ENCODE data around the gene FBXO38.

FBXO38 gene

DNA sequence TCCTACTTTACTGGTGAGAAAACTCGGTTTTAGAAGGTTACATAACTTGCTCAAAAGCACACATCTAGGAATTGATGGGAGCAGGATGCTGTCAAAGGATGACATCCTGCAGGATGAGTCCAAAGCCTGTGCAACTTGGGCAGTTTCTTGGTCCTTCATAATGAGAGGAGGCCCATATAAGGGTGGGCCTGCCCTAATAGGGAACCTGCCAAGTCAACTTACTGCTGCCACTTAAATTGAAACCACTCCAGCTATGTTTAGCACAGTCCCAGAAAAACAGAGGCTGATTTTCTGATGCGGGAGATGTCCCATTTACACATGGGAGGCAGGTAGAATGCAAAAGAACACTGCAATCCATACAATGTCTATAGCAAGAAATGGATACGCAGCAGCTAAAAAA lies 61.8 kb downstream of the FBXO38 start:
- no peaks in the 10 kb centered on the region for H3K4me1 ChIP-seq (ENCODE audit: insufficient read depth, low read length, severe bottlenecking)
- TF ChIP-seq EZH2 (IDR thresholded peaks at IDR 0.05; ENCODE audit: borderline replicate concordance, low read length) = no peak
- TF ChIP-seq, protein P1, sequence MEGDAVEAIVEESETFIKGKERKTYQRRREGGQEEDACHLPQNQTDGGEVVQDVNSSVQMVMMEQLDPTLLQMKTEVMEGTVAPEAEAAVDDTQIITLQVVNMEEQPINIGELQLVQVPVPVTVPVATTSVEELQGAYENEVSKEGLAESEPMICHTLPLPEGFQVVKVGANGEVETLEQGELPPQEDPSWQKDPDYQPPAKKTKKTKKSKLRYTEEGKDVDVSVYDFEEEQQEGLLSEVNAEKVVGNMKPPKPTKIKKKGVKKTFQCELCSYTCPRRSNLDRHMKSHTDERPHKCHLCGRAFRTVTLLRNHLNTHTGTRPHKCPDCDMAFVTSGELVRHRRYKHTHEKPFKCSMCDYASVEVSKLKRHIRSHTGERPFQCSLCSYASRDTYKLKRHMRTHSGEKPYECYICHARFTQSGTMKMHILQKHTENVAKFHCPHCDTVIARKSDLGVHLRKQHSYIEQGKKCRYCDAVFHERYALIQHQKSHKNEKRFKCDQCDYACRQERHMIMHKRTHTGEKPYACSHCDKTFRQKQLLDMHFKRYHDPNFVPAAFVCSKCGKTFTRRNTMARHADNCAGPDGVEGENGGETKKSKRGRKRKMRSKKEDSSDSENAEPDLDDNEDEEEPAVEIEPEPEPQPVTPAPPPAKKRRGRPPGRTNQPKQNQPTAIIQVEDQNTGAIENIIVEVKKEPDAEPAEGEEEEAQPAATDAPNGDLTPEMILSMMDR (IDR thresholded peaks at IDR 0.05; ENCODE audit: low read length) = no peak

DNA sequence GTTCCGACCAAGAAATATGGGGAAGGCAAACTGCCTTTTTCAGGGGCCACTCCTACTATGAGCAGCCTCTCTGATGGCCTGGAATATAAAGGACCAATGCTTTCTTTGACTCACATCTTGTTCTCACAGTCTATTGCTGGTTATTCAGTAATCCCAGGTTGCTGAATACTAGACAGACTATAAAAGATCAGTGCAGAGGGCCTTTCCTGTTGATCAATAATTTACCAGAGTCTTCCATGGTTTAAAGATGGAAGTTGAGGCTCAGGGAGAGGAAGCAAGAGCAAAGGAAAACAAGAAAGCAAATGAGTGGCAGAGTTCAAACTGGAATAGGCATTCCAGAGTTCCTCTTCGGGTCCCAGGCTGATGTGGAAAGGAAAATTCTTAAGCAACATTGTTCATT lies 62.9 kb downstream of the FBXO38 start:
- Histone ChIP-seq H3K36me3 (ENCODE audit: insufficient read depth, low read length) (peaks cover 12% of the 10 kb centered on the region; the same call in 1 of the 2 replicates), H3K27ac (ENCODE audit: low read depth, low read length, poor library complexity, severe bottlenecking) (no peak overlapping the region), H3K4me1 (ENCODE audit: insufficient read depth, low read length, severe bottlenecking) (no peaks in the 10 kb centered on the region), H3F3A (ENCODE audit: insufficient read depth, low read length) (no peaks in the 10 kb centered on the region), H2AFZ (ENCODE audit: low read length) (no peak overlapping the region), H3K79me2 (ENCODE audit: insufficient read depth, low read length) (no peaks in the 10 kb centered on the region), H3K4me2 (ENCODE audit: low read length) (no peak overlapping the region), H3K9ac (ENCODE audit: low read length) (no peak overlapping the region), H3K9me3 (ENCODE audit: low read length) (no peaks in the 10 kb centered on the region), H3K9me2 (ENCODE audit: low read depth, low read length) (no peaks in the 10 kb centered on the region), H3K27me3 (ENCODE audit: insufficient read depth, low read length) (no peaks in the 10 kb centered on the region), H3K4me3 (ENCODE audit: low read depth, low read length, poor library complexity, severe bottlenecking) (no peak overlapping the region), H4K20me1 (ENCODE audit: insufficient read depth, low read length) (no peaks in the 10 kb centered on the region)
- no peak for TF ChIP-seq EZH2 (IDR thresholded peaks at IDR 0.05; ENCODE audit: borderline replicate concordance, low read length)
- TF ChIP-seq, protein P1 (IDR thresholded peaks at IDR 0.05; ENCODE audit: low read length) = no peak

More for the DNA sequence above, 61.8 kb downstream of the FBXO38 start:
- Histone ChIP-seq H3K4me3 (ENCODE audit: low read depth, low read length, poor library complexity, severe bottlenecking) (no peak overlapping the region), H2AFZ (ENCODE audit: low read length) (no peak overlapping the region), H3K4me2 (ENCODE audit: low read length) (no peak overlapping the region), H3K36me3 (ENCODE audit: insufficient read depth, low read length) (peaks cover 20% of the 10 kb centered on the region; the same call in 1 of the 2 replicates), H3K9me3 (ENCODE audit: low read length) (no peaks in the 10 kb centered on the region), H3K79me2 (ENCODE audit: insufficient read depth, low read length) (no peaks in the 10 kb centered on the region), H3K9ac (ENCODE audit: low read length) (no peak overlapping the region), H3K27ac (ENCODE audit: low read depth, low read length, poor library complexity, severe bottlenecking) (no peak overlapping the region), H3F3A (ENCODE audit: insufficient read depth, low read length) (no peaks in the 10 kb centered on the region), H3K9me2 (ENCODE audit: low read depth, low read length) (no peaks in the 10 kb centered on the region), H4K20me1 (ENCODE audit: insufficient read depth, low read length) (no peaks in the 10 kb centered on the region), H3K27me3 (ENCODE audit: insufficient read depth, low read length) (no peaks in the 10 kb centered on the region)

DNA sequence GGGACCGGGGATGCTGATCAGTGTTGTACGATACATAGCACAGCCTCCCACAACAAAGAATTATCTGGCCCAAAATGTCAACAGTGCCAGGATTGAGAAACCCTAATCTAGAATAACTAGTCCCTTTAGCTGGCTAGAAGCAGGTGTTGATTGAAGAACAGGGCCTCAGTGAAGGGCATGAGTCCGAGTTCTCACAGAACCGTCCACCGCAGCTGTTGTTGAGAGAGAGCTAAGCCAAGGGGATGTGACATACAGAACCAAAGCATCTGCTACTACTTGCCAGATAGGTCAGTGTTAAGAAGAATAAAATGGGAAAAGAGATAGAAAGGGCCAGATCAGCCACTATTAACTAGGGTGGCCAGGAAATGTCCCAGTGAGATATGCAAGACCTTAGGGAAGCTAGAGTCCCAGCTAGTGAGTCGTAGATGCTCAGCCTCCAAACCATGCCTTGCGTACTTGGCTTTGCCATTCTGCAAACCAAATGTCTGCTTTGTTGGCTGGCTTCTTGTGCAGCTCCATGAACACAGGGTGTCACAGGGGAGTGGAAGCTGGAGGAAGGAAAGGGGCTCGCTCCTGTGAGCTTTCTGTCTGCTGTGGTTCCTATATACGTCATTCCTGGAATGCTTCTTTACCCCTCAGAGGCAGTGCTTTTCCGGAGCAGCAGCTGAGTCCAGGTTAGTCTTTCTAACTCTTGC lies 68.9 kb downstream of the FBXO38 start:
- no peak for TF ChIP-seq EZH2 (IDR thresholded peaks at IDR 0.05; ENCODE audit: borderline replicate concordance, low read length)
- TF ChIP-seq, protein P1 (IDR thresholded peaks at IDR 0.05; ENCODE audit: low read length) = no peak
- H3K9ac ChIP-seq (ENCODE audit: low read length) = no peak overlapping the region
- H3K9me3 ChIP-seq (ENCODE audit: low read length) = no peaks in the 10 kb centered on the region
- H4K20me1 ChIP-seq (ENCODE audit: insufficient read depth, low read length) = no peaks in the 10 kb centered on the region
- H2AFZ ChIP-seq (ENCODE audit: low read length) = no peak overlapping the region
- no peaks in the 10 kb centered on the region for H3K9me2 ChIP-seq (ENCODE audit: low read depth, low read length)
- H3K27me3 ChIP-seq (ENCODE audit: insufficient read depth, low read length) = no peaks in the 10 kb centered on the region
- no peaks in the 10 kb centered on the region for H3K4me1 ChIP-seq (ENCODE audit: insufficient read depth, low read length, severe bottlenecking)
- H3K79me2 ChIP-seq (ENCODE audit: insufficient read depth, low read length) = no peaks in the 10 kb centered on the region
- H3F3A ChIP-seq (ENCODE audit: insufficient read depth, low read length) = no peaks in the 10 kb centered on the region
- H3K4me2 ChIP-seq (ENCODE audit: low read length) = no peak overlapping the region
- no peak overlapping the region for H3K27ac ChIP-seq (ENCODE audit: low read depth, low read length, poor library complexity, severe bottlenecking)
- no peaks in the 10 kb centered on the region for H3K36me3 ChIP-seq (ENCODE audit: insufficient read depth, low read length)
- no peak overlapping the region for H3K4me3 ChIP-seq (ENCODE audit: low read depth, low read length, poor library complexity, severe bottlenecking)
